A673 (cell line): ENCODE results near the gene DGKZ. TPM values are rescaled to one million over a fixed set of nuclear protein-coding genes. Genes with fewer than 3 reads are reported as not detected.

ENCODE experiments used
- BruUV-seq: library from RNA; stranded (reverse); fragments of 400-500 nt; replicated peaks from 2 replicates; lab custom pipeline; 2021; lab: Mats Ljungman, UMichigan
- CTCF ChIA-PET: fragments of 300-600 bp; sonication (Branson Sonifier 250); formaldehyde crosslinking; loops from one replicate; lab custom pipeline; 2022; ENCODE audit warnings: antibody characterized with exemption; lab: Charles Lee
- POLR2A ChIA-PET: fragments of 300-600 bp; sonication (Branson Sonifier 250); formaldehyde crosslinking; loops from one replicate; lab custom pipeline; 2022; ENCODE audit warnings: antibody characterized with exemption; ENCODE audit not compliant: low non-redundant PET; lab: Charles Lee
- DNase-seq: peaks from one replicate; pipeline ENCODE4 v3.0.0-alpha.2; 2015; ENCODE audit warnings: low spot score
- H3K27ac ChIP-seq: fragments of 200-600 bp; sonication (generic); 2 replicates; pipeline ENCODE4 v1.5.1; 2016; ENCODE audit warnings: mixed run types, low read depth, mild to moderate bottlenecking, mixed read lengths, antibody characterized with exemption, low read length; ENCODE audit not compliant: poor library complexity, severe bottlenecking
- H3K27me3 ChIP-seq: fragments of 200-600 bp; sonication (generic); replicated peaks from 2 replicates; pipeline ENCODE4 v1.6.1; 2017; ENCODE audit warnings: mixed run types, low read depth, mild to moderate bottlenecking, mixed read lengths, antibody characterized with exemption, low read length; ENCODE audit not compliant: insufficient read depth, poor library complexity
- H3K36me3 ChIP-seq: fragments of 200-600 bp; sonication (generic); 2 replicates; pipeline ENCODE4 v1.6.1; 2016; ENCODE audit warnings: mixed run types, mild to moderate bottlenecking, mixed read lengths, antibody characterized with exemption, low read length; ENCODE audit not compliant: insufficient read depth, poor library complexity, severe bottlenecking
- H3K4me1 ChIP-seq: fragments of 200-600 bp; sonication (generic); 2 replicates; pipeline ENCODE4 v1.6.1; 2017; ENCODE audit warnings: mixed run types, mild to moderate bottlenecking, mixed read lengths, antibody characterized with exemption, low read length; ENCODE audit not compliant: insufficient read depth, poor library complexity, severe bottlenecking
- H3K4me3 ChIP-seq: fragments of 200-600 bp; sonication (generic); 2 replicates; pipeline ENCODE4 v1.5.1; 2016; ENCODE audit warnings: low read depth, mixed run types, mild to moderate bottlenecking, mixed read lengths, low read length; ENCODE audit not compliant: poor library complexity, severe bottlenecking
- H3K9me3 ChIP-seq: fragments of 200-600 bp; sonication (generic); 2 replicates; pipeline ENCODE4 v1.6.1; 2016; ENCODE audit warnings: mixed run types, low read depth, mild to moderate bottlenecking, mixed read lengths, antibody characterized with exemption, low read length; ENCODE audit not compliant: poor library complexity, severe bottlenecking
- EZH2 ChIP-seq: fragments of 200-600 bp; sonication (generic); IDR thresholded peaks from 2 replicates; pipeline ENCODE4 v1.6.1; 2017; ENCODE audit warnings: borderline replicate concordance, low read depth, mild to moderate bottlenecking, mixed read lengths, antibody characterized with exemption, low read length; ENCODE audit not compliant: poor library complexity, severe bottlenecking
- intact Hi-C: fragments of 100-400 bp; cut with micrococcal nuclease; formaldehyde crosslinking; loops from one replicate; pipeline ENCODE4 v1.10.0; 2022; ENCODE audit not compliant: unreplicated experiment
- total RNA-seq: library from RNA; stranded (reverse); gene quantifications from 2 replicates; pipeline ENCODE4 v1.2.3, GENCODE V29; 2021
- TF ChIP-seq, protein P1 (sequence below): fragments of 300-800, 200-600 bp; sonication (generic); conservative IDR thresholded peaks from 2 replicates; pipeline ENCODE4 v1.5.1; 2017; ENCODE audit warnings: low read depth, mild to moderate bottlenecking, antibody characterized with exemption, low read length, moderate library complexity, mixed read lengths

Gene DGKZ
- total RNA-seq, 1 experiment from 2014 or later: 145 TPM

DNA sequence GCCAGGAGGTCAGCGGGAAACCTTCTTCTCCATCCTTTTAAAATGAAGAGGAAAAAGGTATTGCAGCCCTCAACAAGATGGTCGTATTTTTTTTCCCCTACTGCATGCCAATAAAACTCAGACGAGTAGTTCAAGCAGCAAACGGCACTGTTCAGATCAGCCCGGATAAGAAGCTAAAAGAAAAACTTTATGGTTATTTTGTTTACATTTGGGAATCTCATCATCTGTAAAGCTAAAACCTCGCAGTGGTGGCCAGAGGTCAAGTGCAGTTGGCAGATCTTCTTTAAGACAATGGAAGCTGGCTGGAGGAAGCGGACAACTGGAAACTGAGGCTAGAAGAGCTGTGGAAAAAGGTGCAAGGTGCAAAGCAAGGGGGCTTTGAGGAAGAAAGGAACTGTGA lies 75.3 kb downstream of the DGKZ start:
- CTCF ChIA-PET: no interaction called here
- Histone ChIP-seq H3K4me1 (peaks cover 20% of the 10 kb centered on the region), H3K36me3 (peaks cover 3% of the 10 kb centered on the region), H3K27ac (no peak overlapping the region), H3K4me3 (no peak overlapping the region), H3K27me3 (no peaks in the 10 kb centered on the region), H3K9me3 (no peaks in the 10 kb centered on the region)
- DNase-seq: no peak
- no TSS peak for BruUV-seq
- intact Hi-C loops: no loop called here
- TF ChIP-seq, protein P1, sequence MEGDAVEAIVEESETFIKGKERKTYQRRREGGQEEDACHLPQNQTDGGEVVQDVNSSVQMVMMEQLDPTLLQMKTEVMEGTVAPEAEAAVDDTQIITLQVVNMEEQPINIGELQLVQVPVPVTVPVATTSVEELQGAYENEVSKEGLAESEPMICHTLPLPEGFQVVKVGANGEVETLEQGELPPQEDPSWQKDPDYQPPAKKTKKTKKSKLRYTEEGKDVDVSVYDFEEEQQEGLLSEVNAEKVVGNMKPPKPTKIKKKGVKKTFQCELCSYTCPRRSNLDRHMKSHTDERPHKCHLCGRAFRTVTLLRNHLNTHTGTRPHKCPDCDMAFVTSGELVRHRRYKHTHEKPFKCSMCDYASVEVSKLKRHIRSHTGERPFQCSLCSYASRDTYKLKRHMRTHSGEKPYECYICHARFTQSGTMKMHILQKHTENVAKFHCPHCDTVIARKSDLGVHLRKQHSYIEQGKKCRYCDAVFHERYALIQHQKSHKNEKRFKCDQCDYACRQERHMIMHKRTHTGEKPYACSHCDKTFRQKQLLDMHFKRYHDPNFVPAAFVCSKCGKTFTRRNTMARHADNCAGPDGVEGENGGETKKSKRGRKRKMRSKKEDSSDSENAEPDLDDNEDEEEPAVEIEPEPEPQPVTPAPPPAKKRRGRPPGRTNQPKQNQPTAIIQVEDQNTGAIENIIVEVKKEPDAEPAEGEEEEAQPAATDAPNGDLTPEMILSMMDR: no peak
- TF ChIP-seq EZH2: no peak
- POLR2A ChIA-PET: no interaction called here

DNA sequence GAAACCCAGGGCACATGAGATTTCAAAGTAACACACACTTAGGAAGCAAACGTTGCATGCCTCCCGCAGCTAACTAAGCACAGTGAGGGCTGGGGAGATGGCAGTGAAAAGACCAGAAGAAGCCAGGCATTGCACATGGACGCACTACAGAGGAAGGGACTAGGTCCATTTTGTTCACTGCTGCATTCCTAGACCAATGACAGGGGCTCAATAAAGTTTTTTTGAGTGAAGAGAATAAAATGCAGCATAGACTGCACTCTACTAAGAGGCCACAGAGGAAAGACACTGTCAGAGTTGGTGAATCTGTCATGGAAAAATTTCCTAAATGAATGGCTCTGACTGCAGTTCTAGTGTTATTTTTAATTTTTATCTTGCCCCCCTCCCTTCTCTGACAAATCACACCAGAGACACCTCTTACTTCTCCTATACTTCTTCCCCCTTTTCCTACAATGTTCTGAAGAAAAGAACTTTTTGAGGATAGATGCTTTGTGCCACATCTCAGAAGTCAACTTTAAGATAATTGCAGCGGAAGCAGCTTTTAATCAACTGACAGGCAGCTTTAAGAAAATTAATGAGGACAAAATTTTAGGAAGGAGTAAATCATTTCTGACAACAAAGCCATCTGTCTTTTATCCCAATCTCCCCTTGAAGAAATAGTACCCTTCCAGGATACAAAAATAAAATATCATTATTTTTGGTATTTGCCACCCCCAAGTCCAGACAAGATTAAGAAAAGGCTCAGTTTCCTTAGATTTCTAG lies 79.1 kb downstream of the DGKZ start:
- peaks cover 24% of the 10 kb centered on the region for H3K4me1 ChIP-seq
- no peaks in the 10 kb centered on the region for H3K36me3 ChIP-seq
- H3K9me3 ChIP-seq: no peaks in the 10 kb centered on the region
- CTCF ChIA-PET: interaction anchor here (0.7 kb wide), 1 partner anchor 23 kb away, joined by 3 read pairs; no protein-coding TSS in a partner anchor
- no peaks in the 10 kb centered on the region for H3K27me3 ChIP-seq
- no peak overlapping the region for H3K4me3 ChIP-seq
- no TSS peak for BruUV-seq
- peak overlapping the region; percentile 6 for H3K27ac ChIP-seq
- POLR2A ChIA-PET: no interaction called here
- peak; percentile 49 for DNase-seq
- intact Hi-C loops: no loop called here
- TF ChIP-seq, protein P1: no peak

DNA sequence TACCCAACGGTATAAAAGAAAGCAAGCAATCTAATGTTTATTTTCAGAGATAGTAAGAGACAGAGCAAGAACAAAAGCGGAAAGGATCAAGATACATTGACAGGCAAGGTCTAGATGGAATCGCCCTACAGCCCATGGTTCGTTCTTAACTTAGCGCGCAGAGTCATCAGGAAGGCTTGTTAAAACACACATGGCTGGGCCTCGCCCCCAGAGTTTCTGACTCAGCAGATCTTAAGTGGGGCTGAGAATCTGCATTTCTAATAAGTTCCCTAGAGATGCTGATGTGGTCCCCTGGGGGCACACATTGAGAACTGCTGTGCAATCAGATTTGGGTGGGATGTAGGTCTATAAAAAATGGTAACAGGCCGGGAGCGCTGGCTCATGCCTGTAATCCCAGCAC lies 80.1 kb downstream of the DGKZ start:
- Histone ChIP-seq H3K9me3 (no peaks in the 10 kb centered on the region), H3K36me3 (no peaks in the 10 kb centered on the region), H3K4me1 (peaks cover 24% of the 10 kb centered on the region), H3K27ac (peak overlapping the region; percentile 6), H3K4me3 (no peak overlapping the region), H3K27me3 (no peaks in the 10 kb centered on the region)
- intact Hi-C loops: no loop called here
- peak; percentile 83 for DNase-seq
- TF ChIP-seq, protein P1: no peak
- no peak for TF ChIP-seq EZH2
- CTCF ChIA-PET: no interaction called here
- POLR2A ChIA-PET: no interaction called here
- no TSS peak for BruUV-seq
